ENCODE results near the gene MBNL1.
A peak's percentile ranks its signal among the peaks of the same experiment; 100 is the strongest.
"Not testable (repeated sequence)": the region's sequence is repeated elsewhere in the genome, so short reads cannot be mapped to it uniquely, and the experiment has no call there.

The MBNL1 gene

DNA sequence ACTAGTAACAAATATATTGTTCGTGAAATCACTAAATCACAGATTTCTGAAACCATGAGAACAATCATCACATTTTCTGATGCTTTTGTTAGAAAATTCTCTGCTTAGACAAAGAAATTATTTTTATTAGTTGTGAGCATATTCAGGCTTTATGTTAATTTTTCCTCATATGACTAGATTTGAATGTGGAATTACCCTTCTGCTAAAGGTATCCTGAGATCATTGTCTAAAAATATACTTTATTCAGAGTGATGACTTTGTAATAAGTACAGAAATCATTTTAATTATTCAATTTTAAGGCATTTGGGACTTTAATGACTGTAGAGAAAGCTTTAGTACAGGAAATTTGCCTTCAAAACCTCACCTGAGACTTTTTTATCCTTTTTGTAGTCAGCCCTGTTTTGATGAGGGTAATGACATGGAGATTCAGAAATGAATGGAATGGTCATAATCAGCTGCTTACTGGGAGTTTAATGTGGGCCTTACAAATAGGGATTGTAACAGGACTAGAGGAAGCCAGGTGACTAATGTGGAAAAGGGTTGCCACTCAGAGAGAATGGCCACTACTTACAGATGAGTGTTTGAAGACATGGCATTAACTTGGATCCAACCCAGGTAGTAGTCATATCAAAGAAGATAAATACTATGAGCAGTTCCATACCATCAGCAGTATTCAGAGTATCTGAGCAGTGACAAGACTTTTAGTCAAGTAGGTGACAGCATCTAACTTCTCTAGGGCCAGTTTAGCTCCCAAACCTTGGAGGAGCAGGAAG is 148.3 kb downstream of the MBNL1 start:
- DNase-seq = no peak

DNA sequence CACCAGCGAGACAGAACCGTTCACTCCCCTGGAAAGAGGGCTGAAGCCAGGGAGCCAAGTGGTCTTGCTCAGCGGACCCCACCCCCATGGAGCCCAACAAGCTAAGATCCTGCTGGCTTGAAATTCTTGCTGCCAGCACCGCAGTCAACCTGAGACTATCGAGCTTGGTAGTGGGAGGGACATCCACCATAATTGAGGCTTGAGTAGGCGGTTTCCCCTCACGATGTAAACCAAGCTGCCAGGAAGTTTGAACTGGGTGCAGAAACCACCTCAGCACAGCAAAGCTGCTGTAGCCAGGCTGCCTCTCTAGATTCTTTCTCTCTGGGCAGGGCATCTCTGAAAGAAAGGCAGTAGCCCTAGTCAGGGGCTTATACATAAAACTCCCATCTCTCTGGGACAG is 151.0 kb downstream of the MBNL1 start:
- DNase-seq = no peak

DNA sequence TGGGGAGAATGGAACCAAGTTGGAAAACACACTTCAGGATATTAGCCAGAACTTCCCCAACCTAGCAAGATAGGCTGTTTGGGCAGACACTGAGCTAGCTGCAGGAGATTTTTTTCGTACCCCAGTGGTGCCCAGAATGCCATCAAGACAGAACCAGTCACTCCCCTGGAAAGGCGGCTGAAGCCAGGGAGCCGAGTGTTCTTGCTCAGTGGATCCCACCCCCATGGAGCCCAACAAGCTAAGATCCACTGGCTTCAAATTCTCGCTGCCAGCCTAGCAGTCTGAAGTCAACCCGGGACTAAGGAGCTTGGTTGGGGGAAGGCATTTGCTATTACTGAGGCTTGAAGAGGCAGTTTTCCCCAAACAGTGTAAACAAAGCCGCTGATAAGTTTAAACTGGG is 152.4 kb downstream of the MBNL1 start:
- DNase-seq = no peak

DNA sequence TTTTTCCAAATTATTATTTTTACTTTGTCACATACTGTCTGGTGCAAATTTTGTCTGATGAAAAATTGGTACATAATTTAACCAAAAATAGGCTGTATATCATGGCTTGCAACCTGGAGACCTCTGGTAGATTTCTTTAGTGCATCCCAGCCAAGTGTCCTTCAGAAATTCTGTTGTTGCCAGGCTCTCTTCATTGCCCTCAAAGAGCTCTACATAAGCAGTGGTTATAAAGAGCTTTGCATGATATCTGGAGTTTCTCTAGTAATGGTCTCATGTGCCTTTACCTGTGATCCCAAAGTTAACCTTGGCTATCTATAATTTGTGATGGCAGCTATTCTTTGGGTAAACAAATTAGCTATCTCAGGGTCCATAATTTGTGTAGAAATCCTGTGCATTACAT is 157.7 kb downstream of the MBNL1 start:
- no peak for DNase-seq

DNA sequence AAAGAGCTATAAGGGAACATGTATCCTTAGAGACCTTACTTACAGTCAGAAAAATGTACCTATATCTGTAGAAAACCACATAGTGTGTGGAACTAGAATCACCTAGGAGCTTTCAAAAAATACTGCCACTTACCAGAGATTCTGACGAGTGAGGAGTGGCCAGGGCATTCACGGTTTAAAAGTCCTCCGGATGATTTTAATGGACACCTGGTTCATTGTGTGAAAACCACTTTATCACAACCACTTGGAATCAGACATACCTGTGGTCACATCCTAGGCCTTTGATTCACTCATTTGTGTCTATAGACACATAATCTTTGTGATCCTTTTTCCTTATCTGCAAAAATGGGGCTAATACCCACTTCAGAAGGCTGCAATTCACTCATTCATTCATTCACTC is 159.8 kb downstream of the MBNL1 start:
- DNase-seq = no peak

DNA sequence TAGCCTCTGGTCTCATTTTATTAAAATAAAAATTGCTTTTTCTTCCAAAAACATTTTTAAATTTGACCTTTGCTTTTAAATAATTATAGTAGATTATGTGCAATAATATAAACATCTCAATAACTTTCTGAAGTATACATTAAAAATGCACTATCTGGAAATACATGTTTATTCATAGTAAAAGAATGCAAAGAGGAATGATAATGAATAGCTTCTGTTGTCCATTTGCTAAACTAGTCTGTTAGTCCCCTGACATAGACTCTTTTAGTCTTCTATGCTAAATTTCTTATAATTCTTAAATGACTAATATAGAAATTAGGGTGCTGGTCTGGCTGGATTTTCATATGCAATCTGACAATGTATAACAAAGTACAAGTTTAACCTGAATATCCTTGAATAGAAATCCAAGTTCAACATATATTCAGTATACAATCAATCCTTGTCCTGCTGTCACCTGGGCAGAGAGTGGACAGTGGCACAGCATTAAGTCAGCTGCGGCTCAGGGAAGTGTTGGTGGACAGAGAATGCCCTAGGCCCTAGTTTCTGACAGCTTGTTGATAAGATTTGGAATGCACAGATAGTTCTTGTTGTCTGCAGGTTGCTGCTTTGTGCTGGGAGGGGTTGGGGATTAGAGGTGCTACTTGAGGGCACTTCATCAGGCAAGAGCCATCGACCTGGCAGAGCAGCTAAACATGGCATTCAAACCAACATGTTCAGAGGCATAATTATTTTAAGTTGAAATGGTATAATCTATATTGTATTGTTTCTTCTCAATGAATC is 161.7 kb downstream of the MBNL1 start:
- DNase-seq = no peak

DNA sequence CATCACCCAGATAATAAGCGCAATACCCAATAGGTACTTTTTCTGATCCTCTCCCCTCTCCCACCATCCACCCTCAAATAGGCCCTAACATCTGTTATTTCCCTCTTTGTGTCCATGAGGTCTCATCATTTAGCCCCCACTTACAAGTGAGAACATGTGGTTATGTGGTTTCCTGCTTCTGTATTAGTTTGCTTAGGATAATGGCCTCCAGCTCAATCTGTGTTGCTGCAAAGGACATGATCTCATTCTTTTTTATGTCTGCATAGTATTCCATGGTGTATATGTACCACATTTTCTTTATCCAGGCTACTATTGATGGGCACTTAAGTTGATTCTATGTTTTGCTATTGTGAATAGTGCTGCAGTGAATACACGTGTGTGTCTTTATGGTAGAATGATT is 165.4 kb downstream of the MBNL1 start:
- DNase-seq = no peak

DNA sequence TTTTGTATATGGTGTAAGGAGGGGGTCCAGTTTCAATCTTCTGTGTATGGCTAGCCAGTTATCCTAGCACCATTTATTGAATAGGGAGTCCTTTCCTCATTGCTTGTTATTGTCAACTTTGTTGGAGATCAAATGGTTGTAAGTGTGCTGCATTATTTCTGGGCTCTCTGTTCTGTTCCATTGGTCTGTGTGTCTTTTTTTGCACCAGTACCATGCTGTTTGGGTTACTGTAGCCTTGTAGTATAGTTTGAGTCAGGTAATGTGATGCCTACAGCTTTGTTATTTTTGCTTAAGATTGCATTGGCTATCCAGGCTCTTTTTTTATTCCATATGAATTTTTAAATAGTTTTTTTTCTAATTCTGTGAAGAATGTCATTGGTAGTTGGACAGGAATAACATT is 166.5 kb downstream of the MBNL1 start:
- not testable (repeated sequence) for DNase-seq

DNA sequence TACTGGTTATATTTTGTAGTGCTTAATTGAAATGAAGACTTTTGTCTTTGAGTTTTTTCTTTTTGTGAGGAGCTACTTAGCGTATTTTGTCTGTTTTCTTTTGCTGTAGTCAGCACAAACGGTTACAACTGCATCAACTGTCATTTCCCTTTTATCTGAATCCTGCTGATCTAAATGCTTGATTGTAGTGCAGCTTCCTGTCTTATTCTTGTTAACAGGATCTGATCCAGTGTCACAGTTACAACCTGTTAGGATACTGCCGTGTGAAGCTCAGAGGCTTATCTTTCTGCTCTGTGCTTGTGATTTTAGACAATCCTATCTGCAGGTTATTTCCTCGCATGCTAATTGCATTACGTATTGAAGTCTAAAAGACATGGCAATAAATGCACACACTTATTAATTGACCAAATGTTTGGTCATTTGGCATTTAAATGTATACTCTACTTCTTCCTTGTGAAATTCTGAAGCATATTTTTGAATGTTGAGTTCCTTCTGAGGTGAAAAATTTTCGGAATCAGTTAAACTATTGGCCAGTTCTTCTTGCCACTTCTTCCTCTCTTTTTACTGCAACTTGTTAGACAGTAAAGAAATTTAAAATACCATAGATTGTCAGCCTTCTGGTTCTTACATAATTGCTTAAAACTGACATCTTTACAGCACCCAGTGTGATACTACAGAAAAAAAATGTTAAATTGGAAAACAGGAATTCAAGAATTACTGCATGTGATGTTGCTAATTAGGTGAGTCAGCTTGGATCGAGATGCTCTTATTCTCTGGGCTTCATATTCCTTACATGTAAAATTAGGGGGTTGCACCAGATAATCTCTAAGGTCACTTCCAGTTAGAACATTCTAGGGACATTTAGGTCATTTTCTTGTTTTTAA is 168.2 kb downstream of the MBNL1 start:
- no peak for DNase-seq

DNA sequence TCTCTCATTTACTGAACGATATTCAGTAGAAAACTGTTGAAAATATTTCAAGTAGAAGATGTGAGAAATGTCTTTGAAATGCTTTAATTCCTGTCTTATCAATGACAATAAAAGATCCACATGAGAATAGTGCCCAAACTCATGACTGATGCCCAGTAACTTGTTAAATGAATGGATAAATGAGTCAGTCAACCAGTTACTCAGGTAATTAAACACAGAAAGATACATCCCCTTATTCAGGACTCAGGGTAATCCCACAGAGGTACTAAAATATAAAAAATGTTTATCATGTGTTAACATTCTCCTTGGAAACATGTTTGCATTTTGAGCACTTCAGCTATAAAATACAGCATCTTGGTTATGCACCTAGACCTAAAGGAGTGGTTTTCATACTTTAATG is 169.5 kb downstream of the MBNL1 start:
- DNase-seq = no peak

DNA sequence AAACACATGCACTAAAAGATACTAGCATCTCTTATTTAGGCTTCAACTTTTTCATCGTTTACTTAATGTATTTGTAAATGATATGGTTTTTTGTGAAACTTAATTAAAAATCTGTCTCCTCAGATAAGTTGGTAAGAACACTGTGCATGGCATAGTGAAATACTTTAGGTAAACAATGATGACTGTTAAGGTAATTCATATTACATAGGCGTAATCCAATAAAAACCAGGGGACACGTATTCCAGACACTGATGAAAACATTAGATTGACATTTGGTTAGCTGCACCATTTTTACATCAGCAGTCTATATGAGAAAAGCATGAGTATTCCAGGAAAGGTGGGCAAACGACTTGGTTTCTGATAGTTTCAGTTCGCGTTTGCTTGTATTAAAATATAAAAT is 170.0 kb downstream of the MBNL1 start:
- DNase-seq = no peak

DNA sequence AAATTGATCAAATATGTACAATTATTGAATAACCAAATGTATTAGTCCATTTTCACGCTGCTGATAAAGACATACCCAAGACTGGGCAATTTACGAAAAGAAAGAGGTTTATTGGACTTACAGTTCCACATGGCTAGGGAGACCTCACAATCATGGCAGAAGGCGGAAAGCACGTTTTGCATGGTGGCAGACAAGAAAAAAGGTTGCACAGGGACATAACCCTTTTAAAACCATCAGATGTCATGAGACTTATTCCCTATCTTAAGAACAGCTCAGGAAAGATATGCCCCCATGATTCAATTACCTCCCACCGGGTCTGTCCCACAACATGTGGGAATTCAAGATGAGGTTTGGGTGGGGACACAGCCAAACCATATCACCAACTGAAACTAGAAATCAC is 171.5 kb downstream of the MBNL1 start:
- not testable (repeated sequence) for DNase-seq

DNA sequence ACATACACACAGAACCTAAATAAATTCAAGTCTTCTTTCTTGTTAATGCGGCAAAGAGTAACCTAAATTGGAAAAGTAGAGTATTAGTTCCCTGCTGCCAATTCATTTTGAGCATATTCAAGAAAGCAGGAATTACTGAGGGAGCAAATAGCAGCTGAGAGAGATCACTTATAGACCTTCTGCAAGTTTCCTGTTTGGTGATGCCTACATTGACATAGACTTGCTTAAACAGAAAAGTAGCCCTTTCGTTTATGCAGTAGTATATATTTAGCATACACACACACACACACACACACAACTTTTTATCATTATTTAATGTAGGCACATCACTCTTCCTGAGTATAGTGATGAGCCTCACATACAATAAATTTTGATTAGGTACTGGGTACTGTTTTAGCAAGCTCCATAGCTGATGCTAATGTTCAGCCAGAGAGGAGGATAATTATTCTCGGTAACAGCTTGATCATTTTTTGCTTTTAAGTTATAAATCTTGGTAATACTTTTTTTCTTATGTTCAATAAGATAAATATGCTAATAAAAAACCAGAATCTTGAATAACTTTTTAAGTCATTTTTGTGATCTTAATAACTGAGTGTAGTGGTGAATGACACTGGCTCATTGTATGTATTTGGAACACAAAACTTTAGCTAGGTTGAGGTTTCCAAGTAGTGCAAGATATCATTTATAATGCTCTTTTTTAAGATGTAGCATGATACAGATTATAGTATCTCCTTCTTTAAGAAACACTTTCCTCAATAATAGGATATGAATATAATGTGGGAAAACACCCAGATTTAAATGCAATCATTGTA is 174.7 kb downstream of the MBNL1 start:
- DNase-seq = no peak

DNA sequence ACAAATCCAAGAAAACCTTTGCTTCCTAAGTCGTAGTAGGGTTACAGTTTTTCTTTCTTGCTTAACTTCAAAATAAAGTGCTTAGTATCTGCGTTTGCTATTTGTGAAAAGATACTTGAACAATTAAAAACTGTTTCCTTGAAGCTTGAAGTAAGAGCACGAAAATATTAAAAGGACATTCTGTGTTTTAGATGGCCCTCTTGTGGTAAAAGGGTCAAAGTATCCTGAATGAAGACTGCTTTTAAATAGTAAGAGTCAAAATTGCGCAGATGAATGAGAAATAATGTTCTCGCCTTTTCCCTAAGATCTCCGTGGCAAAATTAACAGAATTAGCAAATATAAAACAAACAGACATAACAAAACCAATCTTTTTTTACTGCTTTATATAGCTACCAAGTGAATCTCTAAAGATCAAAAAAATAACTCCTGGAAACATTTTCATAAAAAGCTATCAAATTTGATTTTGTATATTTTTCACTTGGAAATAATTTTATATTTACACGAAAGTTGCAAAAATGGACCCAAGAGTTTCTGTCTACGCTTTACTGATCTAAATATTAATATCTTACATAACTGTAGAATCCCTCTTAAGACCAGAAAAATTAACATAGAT is 175.4 kb downstream of the MBNL1 start:
- peak; percentile 57 for DNase-seq

DNA sequence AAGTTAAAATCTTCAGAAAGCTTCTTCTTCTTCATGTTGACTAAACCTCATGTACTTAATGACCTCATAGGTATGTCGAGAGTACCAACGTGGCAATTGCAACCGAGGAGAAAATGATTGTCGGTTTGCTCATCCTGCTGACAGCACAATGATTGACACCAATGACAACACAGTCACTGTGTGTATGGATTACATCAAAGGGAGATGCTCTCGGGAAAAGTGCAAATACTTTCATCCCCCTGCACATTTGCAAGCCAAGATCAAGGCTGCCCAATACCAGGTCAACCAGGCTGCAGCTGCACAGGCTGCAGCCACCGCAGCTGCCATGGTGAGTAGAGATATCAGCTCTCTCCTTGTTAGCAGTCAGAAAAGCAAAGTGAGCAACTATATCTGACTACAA is 176.5 kb downstream of the MBNL1 start:
- no peak for DNase-seq

DNA sequence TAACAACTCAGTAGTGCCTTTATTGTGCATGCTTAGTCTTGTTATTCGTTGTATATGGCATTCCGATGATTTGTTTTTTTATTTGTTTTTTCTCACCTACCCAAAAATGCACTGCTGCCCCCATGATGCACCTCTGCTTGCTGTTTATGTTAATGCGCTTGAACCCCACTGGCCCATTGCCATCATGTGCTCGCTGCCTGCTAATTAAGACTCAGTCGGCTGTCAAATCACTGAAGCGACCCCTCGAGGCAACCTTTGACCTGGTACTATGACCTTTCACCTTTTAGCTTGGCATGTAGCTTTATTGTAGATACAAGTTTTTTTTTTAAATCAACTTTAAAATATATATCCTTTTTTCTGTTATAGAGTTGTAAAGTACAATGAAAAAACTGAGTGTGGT is 177.8 kb downstream of the MBNL1 start:
- DNase-seq = no peak

DNA sequence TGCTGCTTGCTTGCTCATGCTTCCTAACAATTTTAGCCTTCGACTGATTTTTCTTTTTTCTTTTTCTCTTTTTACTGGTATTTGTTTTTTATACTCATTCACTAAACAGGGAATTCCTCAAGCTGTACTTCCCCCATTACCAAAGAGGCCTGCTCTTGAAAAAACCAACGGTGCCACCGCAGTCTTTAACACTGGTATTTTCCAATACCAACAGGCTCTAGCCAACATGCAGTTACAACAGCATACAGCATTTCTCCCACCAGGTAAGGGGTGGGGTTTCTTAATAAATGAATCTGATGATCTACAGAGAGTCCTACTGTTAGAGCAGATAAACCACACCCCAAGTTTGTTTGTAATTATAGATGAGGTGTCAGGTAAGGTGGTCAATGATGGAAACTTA is 178.8 kb downstream of the MBNL1 start:
- no peak for DNase-seq

DNA sequence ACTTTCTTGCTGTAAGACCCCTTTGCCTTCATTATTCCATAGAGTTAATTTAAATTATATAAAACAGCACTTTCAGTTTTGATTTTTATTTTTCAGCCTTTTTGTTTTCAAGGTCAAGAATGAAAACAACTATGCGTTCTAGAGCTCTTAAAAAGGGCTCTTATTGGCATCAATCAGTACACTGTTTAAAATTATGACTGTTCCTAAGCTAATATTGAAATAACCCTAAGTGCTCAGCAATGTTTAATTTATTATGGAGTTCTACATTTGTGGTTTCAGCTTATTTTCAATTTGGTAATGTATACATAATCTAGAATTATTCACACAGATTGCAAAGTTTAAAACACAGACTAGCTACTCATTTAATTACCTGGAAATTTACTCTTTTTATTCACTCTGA is 179.4 kb downstream of the MBNL1 start:
- DNase-seq = no peak

DNA sequence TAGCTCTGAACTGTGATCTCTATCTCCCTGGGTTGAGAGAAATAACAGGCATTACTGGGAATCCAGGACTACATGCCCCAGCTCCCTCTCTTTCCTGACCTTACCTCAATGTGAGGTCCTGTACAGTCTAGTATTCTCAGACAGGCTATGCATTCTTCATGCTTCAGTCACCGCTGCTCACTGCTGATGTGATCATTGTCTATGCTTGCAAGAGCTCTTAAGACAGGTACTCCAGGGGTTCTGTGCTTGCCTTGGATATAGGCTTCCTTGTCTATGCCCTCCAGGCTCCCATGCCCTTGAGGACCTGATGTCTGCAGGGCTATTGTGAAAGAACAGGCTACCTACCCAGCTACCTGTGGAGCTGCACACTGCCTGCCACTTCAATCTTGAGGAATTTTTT is 183.6 kb downstream of the MBNL1 start:
- DNase-seq = no peak

DNA sequence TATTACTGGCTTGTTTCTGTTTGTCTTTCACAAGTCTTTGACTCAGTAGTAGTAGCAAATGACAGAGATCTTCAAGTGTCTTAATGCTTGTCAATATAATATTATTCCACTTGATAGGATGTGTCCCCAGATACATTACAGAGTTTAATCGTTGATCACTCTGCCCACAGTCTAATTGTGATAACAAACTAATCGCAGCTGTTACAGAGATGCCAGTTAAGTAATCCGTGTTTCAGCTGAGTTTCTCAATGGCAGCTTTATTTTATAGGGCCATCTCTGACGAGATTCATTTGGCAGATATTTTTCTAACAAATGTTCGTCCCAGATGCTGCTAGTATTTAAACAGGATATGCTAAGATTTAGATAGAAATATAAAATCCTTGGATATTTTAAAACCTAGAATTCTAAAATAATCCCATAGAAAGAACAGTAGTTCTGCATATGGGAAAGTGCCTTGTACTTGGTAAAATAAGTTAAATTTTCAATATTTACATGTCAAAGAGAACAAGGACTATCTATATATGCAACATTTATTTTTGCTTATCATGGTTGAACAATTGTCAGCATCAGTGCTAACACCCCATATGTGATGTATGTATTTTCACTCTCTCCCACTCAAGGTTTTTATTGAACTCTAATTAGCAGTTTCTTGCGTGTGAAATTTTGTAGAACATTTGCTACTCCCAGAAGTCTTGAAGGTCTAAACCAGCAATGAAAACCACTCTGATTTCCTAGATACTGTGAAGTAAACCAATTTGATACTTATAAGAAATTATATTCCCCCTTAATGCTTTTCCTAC is 185.5 kb downstream of the MBNL1 start:
- DNase-seq = peak; percentile 49

DNA sequence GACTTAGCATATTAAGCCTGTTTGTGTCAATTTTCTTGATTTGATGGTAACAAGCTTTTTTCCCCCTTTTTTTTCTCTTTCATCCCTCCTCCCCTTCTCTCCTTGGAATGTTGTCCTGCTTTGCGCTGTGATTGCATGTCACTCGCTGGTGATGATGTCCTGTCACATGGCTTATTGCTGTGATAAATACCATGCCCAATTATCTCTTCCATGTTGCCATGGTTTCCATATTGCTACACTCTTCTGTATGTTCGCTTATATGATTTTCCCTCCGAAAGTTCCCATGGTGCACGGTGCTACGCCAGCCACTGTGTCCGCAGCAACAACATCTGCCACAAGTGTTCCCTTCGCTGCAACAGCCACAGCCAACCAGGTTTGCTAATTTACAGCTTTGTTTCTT is 187.3 kb downstream of the MBNL1 start:
- DNase-seq = no peak
